IPS DF 19.7 (cell line): ENCODE results near the gene ZPR1.
"Not testable (repeated sequence)": the region's sequence is repeated elsewhere in the genome, so short reads cannot be mapped to it uniquely, and the experiment has no call there.

Experiments
- DNase-seq: peaks from one replicate; pipeline ENCODE4 v3.0.0-alpha.2; 2013; ENCODE audit warnings: low read depth, low spot score

The ZPR1 gene

DNA sequence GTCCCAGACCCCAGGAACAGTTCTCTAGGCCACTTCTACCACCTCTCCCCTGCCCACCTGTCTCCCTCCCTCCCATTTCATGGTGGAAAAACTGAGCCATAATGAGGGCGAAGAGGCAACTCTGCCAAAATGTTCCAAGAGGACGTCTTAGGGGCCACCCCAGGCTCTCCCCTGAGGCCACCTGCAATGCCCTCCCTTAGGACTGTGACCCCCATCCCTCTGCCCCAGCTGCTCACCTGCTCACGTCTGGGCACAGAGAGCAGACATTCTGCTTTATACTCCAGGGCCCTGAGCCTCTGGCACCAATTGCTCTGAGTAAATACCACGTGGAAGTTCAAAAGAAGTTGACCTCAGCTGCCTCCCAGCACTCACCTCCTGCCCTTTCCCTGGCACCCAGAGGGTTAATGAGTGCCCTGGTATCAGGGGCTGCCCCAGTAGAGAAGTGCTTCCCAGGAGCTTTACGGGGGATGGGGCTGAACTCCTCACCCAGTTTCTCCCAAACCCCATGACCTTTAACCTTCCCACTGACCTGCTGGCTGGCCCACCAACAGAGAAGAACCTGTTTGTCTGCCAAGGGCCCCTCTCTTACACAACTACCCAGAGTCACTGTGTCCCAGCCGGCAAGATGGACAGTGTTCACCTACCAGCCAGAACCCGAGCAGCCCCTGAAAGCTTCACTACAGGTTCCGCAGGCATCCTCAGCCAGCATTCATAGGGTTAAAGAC is 4.5 kb upstream of the ZPR1 start:
- no peak for DNase-seq

- DNase-seq: no peak
These were observed 4.0 kb upstream of the ZPR1 start, which contains the start of gene APOA5 for GRCh38 chr11:116791813-116792143. Gene APOA5 (minus strand): TSS chr11:116791879. CDS start chr11:116791860, 19 bp downstream.

DNA sequence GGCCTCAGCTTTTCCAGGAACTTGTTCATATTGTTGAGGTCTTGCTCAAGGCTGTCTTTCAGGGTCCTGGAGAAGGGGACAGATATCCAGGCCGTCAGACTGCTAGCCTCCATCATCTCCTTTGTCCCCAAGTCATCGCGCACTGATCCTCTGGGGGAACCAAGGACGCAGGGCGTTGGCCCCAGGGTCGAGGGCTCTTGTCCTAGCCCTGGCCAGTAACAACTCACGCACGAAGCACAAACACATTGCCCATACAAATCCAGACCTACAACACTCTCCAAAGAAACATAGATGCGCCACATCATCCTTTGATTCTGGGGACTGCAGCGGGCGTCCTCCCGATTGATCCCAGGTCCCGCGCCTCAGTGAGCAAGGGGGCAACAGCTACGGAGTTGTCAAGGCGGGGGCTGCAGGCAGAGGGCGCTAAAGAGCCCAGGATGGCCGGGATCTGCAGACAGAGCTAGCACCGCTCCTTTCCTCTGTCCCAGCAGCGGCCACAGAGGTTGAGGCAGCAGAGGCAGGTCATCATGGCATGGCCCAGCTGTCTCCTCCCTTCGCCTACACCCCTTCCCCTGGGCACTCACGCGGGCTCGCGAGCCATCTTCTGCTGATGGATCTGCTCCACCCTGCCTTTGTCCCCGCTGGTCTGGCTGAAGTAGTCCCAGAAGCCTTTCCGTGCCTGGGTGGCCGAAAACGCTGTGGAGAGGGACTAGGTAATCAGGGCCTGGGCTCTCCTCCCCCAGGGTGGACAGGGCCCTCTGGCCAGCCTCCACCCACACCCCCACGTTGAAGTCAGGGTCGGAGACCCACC is 3.4 kb upstream of the ZPR1 start:
- DNase-seq: no peak

GRCh38 chr11:116790167-116791001 is 2.6 kb upstream of the ZPR1 start:
- DNase-seq: no peak

DNA sequence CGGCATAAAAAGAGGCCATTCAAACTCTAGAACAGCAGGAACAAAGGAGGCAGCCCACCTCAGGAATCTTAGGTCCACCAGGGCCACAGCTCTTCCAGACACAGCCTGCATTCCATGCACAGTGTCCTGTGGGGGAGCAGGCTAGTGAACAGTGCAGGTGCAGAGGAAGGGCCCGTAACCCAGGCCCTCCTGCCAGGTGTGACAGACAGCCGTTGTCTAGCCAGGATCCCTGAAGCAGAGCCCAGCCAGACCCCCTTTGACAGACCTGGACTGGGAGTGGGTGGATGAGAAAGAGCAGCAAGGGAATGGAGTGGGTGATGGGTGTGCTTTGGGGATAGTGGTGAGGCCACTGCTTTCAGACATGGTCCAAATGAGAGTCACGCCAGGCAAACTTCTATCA is 1.2 kb upstream of the ZPR1 start:
- no peak for DNase-seq

DNA sequence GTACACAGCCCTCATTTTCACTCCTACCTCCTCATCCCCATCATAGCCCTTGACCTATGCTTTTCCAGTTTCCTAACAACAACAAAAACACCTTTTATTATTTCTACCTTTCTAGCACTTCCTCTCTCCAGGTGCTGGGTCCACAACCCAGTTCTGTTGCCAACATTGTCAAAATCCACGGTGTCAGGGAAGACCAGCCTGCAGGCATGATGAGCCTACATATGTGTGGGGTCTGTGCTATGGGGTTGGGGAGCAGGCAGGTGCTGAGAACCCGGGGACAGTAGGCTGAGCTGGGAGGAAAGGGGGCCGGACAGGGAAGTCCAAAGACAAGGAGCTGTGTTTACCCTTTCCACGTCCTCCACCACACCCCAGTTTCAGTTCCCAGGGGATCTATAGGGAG is 711 bp upstream of the ZPR1 start:
- no peak for DNase-seq

GRCh38 chr11:116787436-116787785 is 412 bp downstream of the ZPR1 start:
- no peak for DNase-seq

- no peak for DNase-seq
These were observed 857 bp downstream of the ZPR1 start for GRCh38 chr11:116786966-116787365.

DNA sequence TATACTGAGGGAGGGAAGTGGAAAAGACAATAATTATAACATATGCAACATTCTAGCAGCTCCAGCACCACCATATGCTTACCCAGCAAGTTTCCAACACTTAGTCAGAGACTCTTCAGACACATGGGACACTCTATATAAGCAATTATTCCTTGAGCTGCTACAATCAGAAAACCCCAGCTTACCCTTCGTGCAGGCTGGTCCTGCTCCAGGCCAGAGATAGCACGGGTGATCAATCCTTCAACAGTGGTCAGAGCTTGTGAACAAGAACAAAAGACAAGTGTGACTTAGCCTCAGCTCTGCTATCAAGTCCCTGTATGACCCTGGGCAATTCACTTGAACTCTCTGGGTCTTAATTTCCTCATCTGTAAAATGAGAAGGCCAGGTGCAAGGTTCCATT is 1.5 kb downstream of the ZPR1 start:
- DNase-seq: no peak

GRCh38 chr11:116782728-116783127 is 5.1 kb downstream of the ZPR1 start:
- no peak for DNase-seq

- DNase-seq: no peak
These were observed 9.3 kb downstream of the ZPR1 start for GRCh38 chr11:116778556-116778955.

DNA sequence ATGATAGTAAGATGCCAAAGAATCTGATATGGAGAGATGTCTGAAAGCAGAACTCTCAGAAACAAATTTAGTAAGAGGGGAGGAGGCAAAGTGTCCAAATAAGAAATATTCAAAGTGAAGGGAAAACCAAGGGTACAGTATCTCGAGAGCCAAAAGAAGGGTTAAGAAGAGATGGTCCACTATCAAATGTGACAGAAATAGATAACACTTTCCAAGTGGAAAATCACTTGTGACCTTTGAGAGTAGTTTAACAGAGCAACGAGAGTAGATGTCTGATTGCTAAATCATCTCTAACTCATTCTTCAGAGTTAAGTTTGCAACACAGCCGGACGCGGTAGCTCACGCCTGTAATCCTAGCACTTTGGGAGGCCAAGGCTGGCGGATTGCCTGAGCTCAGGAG is 10.8 kb downstream of the ZPR1 start:
- DNase-seq: no peak

DNA sequence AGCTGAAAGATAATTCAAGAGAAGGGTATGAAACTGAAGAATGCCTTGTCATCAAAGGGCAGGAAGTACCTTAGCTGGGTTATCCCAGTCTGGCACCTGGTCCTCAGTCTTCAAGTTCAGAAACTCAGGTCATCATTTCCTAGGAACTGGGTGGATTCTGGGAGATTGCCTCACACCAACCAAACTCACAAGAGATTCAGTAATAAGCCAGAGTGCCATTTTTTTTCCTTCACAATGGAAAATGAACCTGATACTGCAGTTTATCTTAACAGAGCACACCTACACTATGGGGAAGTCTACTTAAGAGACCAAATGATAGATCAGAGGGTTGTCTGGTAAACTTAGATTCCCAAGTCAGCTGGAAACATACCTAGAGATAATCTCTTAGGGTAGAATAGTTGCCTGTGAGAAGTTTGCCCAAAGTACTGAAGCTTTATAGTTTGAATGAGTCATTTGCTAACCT is 11.3 kb downstream of the ZPR1 start:
- no peak for DNase-seq

DNA sequence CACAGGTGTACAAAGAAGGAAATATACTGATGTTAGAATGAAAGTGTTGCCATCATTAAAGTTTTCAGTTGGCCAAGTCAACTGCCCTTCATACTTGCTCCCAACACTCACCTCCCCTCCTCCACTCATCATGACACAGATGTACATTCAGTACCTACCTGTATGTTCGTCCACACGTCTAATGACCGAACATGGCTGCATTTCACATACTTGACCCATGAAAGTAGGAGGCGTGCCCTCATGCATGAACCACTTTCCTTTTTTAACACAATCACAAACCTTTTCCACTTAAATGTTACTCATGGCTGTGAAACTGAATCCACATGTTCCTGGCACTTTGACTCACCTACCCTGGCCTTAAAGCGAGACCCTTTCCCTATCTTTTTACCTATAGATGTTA is 11.8 kb downstream of the ZPR1 start:
- no peak for DNase-seq

- DNase-seq: no peak
These were observed 13.2 kb downstream of the ZPR1 start for GRCh38 chr11:116774661-116775060.

DNA sequence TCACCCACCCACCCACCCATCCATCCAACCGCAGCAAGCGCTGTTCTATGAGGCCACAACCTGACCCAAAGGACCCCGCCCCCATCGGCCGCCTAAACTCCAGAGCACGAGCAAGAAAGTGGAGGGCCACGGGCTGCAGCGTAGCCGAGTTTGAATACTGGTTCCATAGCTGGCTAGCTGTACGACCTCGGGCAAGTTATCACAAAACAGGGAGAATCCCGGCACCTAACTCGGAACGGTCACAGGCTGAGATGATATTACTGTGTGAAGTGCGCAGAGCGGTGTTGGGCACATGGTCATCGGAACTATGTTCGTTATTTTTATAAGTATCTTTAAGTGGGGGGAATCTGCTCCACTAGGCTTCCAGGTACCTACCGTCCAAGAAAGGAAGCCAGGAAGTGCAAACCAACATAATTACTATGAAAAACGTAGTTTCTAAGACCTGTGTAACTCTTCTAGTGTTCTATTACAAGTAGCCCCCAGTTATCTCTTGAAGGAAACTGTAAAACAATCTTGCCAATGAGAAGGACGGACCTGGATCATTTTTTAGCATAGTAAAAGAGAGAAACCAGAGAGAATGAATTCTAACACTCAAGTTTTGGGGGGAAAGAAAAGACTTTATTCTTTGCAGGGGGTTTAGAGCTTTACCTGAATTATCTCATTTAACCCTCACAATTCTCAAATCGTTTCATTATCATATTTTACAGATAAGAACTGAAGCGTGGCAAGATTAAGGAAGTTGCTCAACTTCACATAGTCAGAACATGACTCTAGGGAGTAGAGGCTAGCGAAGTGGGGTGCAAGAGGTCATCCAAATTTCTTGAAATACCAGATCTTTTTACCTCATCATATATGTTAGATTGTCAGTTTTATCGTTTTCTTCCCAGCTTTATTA is 14.4 kb downstream of the ZPR1 start:
- no peak for DNase-seq

DNA sequence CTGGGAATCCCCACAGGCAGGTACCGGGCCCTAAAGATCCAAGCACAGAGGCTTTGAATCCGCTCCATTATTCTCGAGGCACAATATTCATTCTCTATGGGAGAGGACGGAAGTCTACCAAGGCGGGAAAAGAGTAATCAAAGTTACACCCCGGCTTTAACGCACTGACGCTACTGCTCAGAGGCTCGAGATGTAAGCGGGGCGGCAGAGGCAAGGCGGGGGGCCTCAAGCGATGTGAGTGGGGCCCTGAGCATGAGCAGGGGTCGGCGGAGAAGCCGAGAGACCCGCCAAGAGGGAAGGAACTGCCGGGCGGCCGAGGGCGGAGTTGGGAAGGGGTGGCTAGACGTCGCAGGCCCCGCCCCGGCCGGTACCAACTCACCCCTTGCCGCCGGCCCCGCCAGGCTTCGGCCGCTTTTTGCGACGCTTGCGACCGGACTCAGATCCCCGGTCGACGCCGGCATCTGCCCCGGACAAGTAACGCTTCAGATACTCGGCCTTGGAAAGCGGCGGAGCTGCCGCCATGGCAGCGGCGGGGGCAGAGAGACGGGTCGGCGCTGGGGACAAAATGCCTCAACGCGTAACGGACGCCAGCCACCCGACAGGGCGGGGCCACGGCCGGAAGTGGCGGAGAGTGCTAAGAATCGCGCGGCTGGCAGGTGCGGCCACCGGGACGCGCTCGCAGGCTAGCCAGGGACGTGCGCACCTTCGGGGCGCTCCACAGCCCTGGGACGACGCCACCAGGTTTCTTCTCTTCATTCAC is 15.2 kb downstream of the ZPR1 start, which contains the start of gene BUD13:
BUD13 (minus strand) TSS at position 545 of the 760 bp plus-strand sequence; CDS start at position 522, 23 bp downstream.
- no peak for DNase-seq

DNA sequence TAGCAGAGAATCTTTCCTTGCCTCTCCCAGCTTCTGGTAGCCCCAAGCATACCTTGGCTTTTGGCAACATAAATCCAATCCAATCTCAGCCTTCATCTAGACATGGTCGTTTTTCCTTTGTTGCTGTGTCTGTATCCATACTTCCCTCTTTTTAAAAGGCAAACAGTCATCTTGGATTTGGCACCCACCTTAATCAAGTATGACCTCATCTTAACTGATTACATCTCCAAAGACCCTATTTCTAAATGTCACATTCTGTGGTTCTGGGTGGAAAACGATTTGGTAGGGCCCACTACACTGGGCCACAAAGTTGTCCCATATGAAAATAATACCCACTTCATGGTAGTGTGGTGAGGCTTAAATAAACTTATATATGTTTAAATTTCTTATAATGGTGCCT is 15.9 kb downstream of the ZPR1 start:
- DNase-seq: no peak

- no peak for DNase-seq
These were observed 25.7 kb downstream of the ZPR1 start for GRCh38 chr11:116762132-116762531.

DNA sequence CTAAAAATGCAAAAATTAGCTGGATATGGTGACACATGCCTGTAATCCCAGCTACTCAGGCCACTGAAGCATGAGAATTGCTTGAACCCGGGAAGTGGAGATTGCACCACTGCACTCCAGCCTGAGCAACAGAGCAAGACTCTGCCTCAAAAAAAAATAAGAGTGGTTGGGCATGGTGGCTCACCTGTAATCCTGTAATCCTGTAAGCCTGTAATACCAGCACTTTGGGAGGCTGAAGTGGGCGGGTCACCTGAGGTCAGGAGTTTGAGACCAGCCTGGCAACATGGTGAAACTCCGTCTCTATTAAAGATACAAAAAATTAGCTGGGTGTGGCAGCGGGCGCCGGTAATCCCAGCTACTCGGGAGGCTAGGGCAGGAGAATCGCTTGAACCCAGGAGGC is 31.8 kb downstream of the ZPR1 start:
- DNase-seq: not testable (repeated sequence)
